ENCODE results near the gene IQCF2.

- TF ChIP-seq, protein P1, sequence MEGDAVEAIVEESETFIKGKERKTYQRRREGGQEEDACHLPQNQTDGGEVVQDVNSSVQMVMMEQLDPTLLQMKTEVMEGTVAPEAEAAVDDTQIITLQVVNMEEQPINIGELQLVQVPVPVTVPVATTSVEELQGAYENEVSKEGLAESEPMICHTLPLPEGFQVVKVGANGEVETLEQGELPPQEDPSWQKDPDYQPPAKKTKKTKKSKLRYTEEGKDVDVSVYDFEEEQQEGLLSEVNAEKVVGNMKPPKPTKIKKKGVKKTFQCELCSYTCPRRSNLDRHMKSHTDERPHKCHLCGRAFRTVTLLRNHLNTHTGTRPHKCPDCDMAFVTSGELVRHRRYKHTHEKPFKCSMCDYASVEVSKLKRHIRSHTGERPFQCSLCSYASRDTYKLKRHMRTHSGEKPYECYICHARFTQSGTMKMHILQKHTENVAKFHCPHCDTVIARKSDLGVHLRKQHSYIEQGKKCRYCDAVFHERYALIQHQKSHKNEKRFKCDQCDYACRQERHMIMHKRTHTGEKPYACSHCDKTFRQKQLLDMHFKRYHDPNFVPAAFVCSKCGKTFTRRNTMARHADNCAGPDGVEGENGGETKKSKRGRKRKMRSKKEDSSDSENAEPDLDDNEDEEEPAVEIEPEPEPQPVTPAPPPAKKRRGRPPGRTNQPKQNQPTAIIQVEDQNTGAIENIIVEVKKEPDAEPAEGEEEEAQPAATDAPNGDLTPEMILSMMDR (IDR thresholded peaks at IDR 0.05): no peak
- no peak for TF ChIP-seq POLR2A (IDR thresholded peaks at IDR 0.05)
Observed at GRCh38 chr3:51830836-51831385, 30.5 kb upstream of the IQCF2 start.
